SK-N-SH (cell line): Measurements from ENCODE around the gene ZMYND19.

Experiments
- CHD2 ChIP-seq: fragments of 150-350 bp; IDR thresholded peaks from 2 replicates; pipeline ENCODE4 v1.6.1; 2018; ENCODE audit warnings: low read length; ENCODE audit not compliant: partially characterized antibody
- EP300 ChIP-seq, 2 experiments: IDR thresholded peaks; 2 replicates each; pipeline versions ENCODE4 v1.4.0 to v1.6.1; 2012; ENCODE audit warnings: borderline replicate concordance in 1 of 2, low read depth in 1 of 2, low read length in 1 of 2
- FOXM1 ChIP-seq: IDR thresholded peaks from 2 replicates; pipeline ENCODE4 v1.4.0; 2012; ENCODE audit warnings: low read depth, mild to moderate bottlenecking
- MXI1 ChIP-seq: IDR thresholded peaks from 2 replicates; pipeline ENCODE4 v1.6.1; 2012; ENCODE audit warnings: mild to moderate bottlenecking, low read depth, low read length, improper control_type of control experiment
- RAD21 ChIP-seq: IDR thresholded peaks from 2 replicates; pipeline ENCODE4 v1.6.1; 2012; ENCODE audit warnings: mild to moderate bottlenecking, low read length
- RCOR1 ChIP-seq: fragments of 150-350 bp; IDR thresholded peaks from 2 replicates; pipeline ENCODE4 v1.6.1; 2017; ENCODE audit warnings: antibody characterized with exemption, low read length
- REST ChIP-seq: IDR thresholded peaks from 2 replicates; pipeline ENCODE4 v1.6.1; 2012; ENCODE audit warnings: mild to moderate bottlenecking, low read depth, low read length, moderate library complexity
- TEAD4 ChIP-seq: IDR thresholded peaks from 2 replicates; pipeline ENCODE4 v1.4.0; 2012; ENCODE audit warnings: mild to moderate bottlenecking, borderline replicate concordance; ENCODE audit not compliant: insufficient read depth
- TF ChIP-seq, protein P1 (sequence below): fragments of 200-600 bp; sonication (generic); IDR thresholded peaks from 2 replicates; pipeline ENCODE4 v1.6.1; 2017; ENCODE audit warnings: antibody characterized with exemption, mild to moderate bottlenecking, moderate library complexity

DNA sequence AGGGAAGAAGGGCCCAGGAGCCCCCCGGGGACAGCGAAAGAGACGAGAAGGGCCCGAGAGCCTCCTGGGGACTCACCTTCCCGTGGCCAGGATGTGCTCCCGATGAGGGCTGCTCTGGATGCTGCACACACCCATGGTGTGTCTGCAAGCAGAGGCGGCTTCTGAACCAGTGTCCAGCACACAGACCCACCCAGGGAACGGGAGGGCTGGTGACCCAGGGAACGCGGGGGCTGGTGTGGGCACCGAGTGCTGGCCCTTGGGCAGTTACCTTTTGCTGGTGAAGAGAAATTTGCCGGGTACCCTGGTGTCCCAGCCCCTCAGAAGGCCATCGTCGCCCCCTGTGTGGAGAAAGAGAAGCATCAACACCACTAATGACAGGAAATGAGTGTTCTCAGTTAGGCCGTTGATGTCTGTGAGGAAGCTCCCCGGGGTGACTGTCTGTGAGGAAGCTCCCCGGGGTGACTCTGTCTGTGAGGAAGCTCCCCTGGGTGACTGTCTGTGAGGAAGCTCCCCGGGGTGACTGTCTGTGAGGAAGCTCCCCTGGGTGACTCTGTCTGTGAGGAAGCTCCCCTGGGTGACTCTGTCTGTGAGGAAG is 25.4 kb downstream of the ZMYND19 start:
- TF ChIP-seq MXI1 (no peak), EP300 (IDR thresholded peaks at IDR 0.05; ENCODE audit: borderline replicate concordance in 1 of 2, low read depth in 1 of 2, low read length in 1 of 2) (no peak), RAD21 (no peak), FOXM1 (no peak), TEAD4 (no peak), REST (no peak), CHD2 (no peak), RCOR1 (no peak)
- TF ChIP-seq, protein P1, sequence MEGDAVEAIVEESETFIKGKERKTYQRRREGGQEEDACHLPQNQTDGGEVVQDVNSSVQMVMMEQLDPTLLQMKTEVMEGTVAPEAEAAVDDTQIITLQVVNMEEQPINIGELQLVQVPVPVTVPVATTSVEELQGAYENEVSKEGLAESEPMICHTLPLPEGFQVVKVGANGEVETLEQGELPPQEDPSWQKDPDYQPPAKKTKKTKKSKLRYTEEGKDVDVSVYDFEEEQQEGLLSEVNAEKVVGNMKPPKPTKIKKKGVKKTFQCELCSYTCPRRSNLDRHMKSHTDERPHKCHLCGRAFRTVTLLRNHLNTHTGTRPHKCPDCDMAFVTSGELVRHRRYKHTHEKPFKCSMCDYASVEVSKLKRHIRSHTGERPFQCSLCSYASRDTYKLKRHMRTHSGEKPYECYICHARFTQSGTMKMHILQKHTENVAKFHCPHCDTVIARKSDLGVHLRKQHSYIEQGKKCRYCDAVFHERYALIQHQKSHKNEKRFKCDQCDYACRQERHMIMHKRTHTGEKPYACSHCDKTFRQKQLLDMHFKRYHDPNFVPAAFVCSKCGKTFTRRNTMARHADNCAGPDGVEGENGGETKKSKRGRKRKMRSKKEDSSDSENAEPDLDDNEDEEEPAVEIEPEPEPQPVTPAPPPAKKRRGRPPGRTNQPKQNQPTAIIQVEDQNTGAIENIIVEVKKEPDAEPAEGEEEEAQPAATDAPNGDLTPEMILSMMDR = no peak
